HepG2 (cell line): Measurements from ENCODE around the gene DNAAF3.

Source experiments
- FOXO1 ChIP-seq: sonication (generic); formaldehyde crosslinking; IDR thresholded peaks from 2 replicates; pipeline ENCODE4 v1.4.0; 2020; ENCODE audit warnings: missing genetic modification reagents
- ZNF501 ChIP-seq: sonication (generic); formaldehyde crosslinking; IDR thresholded peaks from 2 replicates; pipeline ENCODE4 v1.5.1; 2020; ENCODE audit warnings: mild to moderate bottlenecking, moderate library complexity, missing genetic modification reagents
- ZZZ3 ChIP-seq: sonication (generic); formaldehyde crosslinking; IDR thresholded peaks from 2 replicates; pipeline ENCODE4 v1.4.0; 2020; ENCODE audit warnings: missing genetic modification reagents, mild to moderate bottlenecking, borderline replicate concordance

GRCh38 chr19:55149078-55150003, 17.1 kb downstream of the DNAAF3 start, which contains the start of gene TNNT1:
- no peak for TF ChIP-seq ZZZ3 (CRISPR knock-in tag)
- no peak for TF ChIP-seq ZNF501
- TF ChIP-seq FOXO1 (CRISPR knock-in tag) = no peak
